Measurements from ENCODE around the gene MARCO.

GRCh38 chr2:118940486-118941120, 1.4 kb upstream of the MARCO start:
- TF ChIP-seq, protein P1, sequence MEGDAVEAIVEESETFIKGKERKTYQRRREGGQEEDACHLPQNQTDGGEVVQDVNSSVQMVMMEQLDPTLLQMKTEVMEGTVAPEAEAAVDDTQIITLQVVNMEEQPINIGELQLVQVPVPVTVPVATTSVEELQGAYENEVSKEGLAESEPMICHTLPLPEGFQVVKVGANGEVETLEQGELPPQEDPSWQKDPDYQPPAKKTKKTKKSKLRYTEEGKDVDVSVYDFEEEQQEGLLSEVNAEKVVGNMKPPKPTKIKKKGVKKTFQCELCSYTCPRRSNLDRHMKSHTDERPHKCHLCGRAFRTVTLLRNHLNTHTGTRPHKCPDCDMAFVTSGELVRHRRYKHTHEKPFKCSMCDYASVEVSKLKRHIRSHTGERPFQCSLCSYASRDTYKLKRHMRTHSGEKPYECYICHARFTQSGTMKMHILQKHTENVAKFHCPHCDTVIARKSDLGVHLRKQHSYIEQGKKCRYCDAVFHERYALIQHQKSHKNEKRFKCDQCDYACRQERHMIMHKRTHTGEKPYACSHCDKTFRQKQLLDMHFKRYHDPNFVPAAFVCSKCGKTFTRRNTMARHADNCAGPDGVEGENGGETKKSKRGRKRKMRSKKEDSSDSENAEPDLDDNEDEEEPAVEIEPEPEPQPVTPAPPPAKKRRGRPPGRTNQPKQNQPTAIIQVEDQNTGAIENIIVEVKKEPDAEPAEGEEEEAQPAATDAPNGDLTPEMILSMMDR (IDR thresholded peaks at IDR 0.05 in 8 of 11, conservative IDR thresholded peaks at IDR 0.05 in 3 of 11): no peak
- TF ChIP-seq POLR2A (IDR thresholded peaks at IDR 0.05) (no peak), POLR2AphosphoS5 (IDR thresholded peaks at IDR 0.05) (peak in 1 of 3 donors; percentile 15)

Data from spleen (tissue), 7 donors.